OCI-LY1 (cell line): ENCODE data around the gene TEX13A.

Experiments used
- EZH2 ChIP-seq: fragments of 200-600 bp; sonication (generic), shearing (Covaris generic); IDR thresholded peaks from 2 replicates; pipeline ENCODE4 v1.8.0; 2017; ENCODE audit warnings: borderline replicate concordance, mixed run types, mild to moderate bottlenecking, antibody characterized with exemption, low read length, moderate library complexity, mixed read lengths
- TF ChIP-seq, protein P1 (sequence below): fragments of 200-600 bp; sonication (generic), shearing (Covaris generic); IDR thresholded peaks from 2 replicates; pipeline ENCODE4 v1.5.1; 2017; ENCODE audit warnings: mild to moderate bottlenecking, antibody characterized with exemption, low read length, moderate library complexity, mixed read lengths

DNA sequence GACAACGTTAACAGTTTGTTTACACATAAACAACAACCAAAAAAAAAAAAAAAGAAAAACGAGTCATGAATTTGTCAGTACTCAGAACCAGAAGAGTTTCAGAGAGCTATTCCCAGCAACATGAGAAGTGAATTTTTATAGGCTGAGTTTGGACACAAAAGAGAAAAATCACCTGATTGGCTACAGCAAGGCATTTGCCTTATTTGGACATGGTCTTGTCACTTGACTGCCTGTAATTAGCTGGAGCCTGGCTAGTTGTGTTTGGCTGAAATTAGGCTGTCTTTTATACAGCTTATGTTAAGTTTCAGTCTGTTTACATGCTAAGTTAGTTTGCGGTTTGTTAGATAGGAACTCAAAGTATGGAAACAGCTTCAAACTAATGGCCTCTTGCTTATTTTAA, 880 bp upstream of the TEX13A start:
- TF ChIP-seq, protein P1, sequence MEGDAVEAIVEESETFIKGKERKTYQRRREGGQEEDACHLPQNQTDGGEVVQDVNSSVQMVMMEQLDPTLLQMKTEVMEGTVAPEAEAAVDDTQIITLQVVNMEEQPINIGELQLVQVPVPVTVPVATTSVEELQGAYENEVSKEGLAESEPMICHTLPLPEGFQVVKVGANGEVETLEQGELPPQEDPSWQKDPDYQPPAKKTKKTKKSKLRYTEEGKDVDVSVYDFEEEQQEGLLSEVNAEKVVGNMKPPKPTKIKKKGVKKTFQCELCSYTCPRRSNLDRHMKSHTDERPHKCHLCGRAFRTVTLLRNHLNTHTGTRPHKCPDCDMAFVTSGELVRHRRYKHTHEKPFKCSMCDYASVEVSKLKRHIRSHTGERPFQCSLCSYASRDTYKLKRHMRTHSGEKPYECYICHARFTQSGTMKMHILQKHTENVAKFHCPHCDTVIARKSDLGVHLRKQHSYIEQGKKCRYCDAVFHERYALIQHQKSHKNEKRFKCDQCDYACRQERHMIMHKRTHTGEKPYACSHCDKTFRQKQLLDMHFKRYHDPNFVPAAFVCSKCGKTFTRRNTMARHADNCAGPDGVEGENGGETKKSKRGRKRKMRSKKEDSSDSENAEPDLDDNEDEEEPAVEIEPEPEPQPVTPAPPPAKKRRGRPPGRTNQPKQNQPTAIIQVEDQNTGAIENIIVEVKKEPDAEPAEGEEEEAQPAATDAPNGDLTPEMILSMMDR: no peak
- TF ChIP-seq EZH2: no peak
